GM12878 (cell line): ENCODE measurements around the gene MTM1. TPM values are rescaled to one million over a fixed set of nuclear protein-coding genes. Genes with fewer than 3 reads are reported as not detected.

ENCODE experiments used
- ASH2L ChIP-seq: fragments of 300-600, 200-600 bp; sonication (generic); IDR thresholded peaks from 2 replicates; pipeline ENCODE4 v1.6.1; 2017; ENCODE audit warnings: low read depth, mild to moderate bottlenecking, borderline replicate concordance
- CBX3 ChIP-seq: fragments of 200-600 bp; sonication (generic); IDR thresholded peaks from 2 replicates; pipeline ENCODE4 v1.6.1; 2016; ENCODE audit warnings: low read depth, borderline replicate concordance
- EP300 ChIP-seq, 2 experiments: fragments of 150-350 bp in 1 of 2; IDR thresholded peaks; 2 replicates each; pipeline ENCODE4 v1.6.1; 2011 to 2012; ENCODE audit warnings: low read depth in 2 of 2, low read length in 2 of 2, borderline replicate concordance in 1 of 2, improper control_type of control experiment in 1 of 2, inconsistent platforms in 1 of 2; ENCODE audit not compliant: control insufficient read depth in 1 of 2
- GATAD2B ChIP-seq: fragments of 450-650 bp; conservative IDR thresholded peaks from 2 replicates; pipeline ENCODE4 v1.6.1; 2017; ENCODE audit warnings: low read depth, mild to moderate bottlenecking, moderate library complexity
- MXI1 ChIP-seq: fragments of 150-350 bp; IDR thresholded peaks from 2 replicates; pipeline ENCODE4 v1.6.1; 2011; ENCODE audit warnings: low read depth, mild to moderate bottlenecking, inconsistent platforms, low read length, improper control_type of control experiment
- SP1 ChIP-seq: IDR thresholded peaks from one replicate; pipeline ENCODE4 v1.6.1; 2011; ENCODE audit warnings: low read depth, low read length
- SPI1 ChIP-seq: IDR thresholded peaks from 2 replicates; pipeline ENCODE4 v1.6.1; 2011; ENCODE audit warnings: low read depth, mild to moderate bottlenecking, low read length, moderate library complexity, borderline replicate concordance; ENCODE audit not compliant: insufficient read depth
- polyA plus RNA-seq, 11 experiments: library from polyadenylated mRNA; depleted of rRNA in 4 of 11; unstranded in 6 of 11; stranded (reverse) in 5 of 11; fragments of >200 nt; fragmentation: Nextera tagmentation in 4 of 11; fragmentation: Illumina TruSeq in 1 of 11; extraction: Ambion mirVana in 4 of 11; extraction: Trizol in 1 of 11; gene quantifications; 1 replicate in 1 of 11; 2 replicates in 10 of 11; pipeline versions ENCODE4 v1.2.1 to v1.2.3, GENCODE V29; 2011 to 2016; ENCODE audit warnings: inconsistent platforms in 2 of 11, missing spikeins in 2 of 11, low read depth in 1 of 11
- total RNA-seq, 4 experiments: library from RNA; depleted of rRNA in 3 of 4; stranded (reverse); fragments of >200 nt in 3 of 4; fragmentation: Illumina TruSeq in 1 of 4; extraction: Trizol in 1 of 4; gene quantifications; 2 replicates each; pipeline versions ENCODE4 v1.2.1 to v1.2.3, GENCODE V29; 2013 to 2021
- TF ChIP-seq, protein P1 (sequence below): fragments of 450-650 bp; IDR thresholded peaks from 2 replicates; pipeline ENCODE4 v1.6.1; 2016; ENCODE audit warnings: mild to moderate bottlenecking, moderate library complexity, borderline replicate concordance
- TF ChIP-seq, protein P2 (sequence below): fragments of 450-650 bp; IDR thresholded peaks from 2 replicates; pipeline ENCODE4 v1.6.1; 2017; ENCODE audit warnings: mild to moderate bottlenecking, moderate library complexity
- TF ChIP-seq, protein P3 (sequence below): fragments of 450-650 bp; IDR thresholded peaks from 2 replicates; pipeline ENCODE4 v1.6.1; 2014; ENCODE audit warnings: mild to moderate bottlenecking

The MTM1 gene
- total and polyA plus RNA-seq, 10 of the 15 experiments (the other 5 are each of a cell fraction or from before 2014, with no cell fraction given): 3.9 to 13.3 (median 8.4) TPM

DNA sequence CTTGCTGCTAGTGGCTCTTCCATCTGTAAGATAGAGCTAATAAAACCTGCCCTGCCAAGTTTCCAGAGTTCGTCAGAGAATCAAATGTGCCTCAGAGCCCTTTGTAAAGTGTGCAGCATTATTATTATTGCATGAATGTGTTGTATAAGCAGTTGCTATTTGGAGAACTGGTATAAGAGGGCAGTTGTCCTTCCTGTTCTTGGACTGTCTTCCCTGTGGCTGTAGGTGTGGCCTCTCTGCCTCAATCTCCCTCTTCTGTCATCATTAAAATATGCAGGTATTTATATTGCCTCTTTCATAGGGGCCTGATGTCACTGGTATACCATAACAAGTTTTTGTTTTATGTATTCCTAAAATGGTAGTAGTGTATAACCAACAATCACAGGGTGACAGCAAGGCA is 3.8 kb downstream of the MTM1 start (continued):
- TF ChIP-seq, protein P1, sequence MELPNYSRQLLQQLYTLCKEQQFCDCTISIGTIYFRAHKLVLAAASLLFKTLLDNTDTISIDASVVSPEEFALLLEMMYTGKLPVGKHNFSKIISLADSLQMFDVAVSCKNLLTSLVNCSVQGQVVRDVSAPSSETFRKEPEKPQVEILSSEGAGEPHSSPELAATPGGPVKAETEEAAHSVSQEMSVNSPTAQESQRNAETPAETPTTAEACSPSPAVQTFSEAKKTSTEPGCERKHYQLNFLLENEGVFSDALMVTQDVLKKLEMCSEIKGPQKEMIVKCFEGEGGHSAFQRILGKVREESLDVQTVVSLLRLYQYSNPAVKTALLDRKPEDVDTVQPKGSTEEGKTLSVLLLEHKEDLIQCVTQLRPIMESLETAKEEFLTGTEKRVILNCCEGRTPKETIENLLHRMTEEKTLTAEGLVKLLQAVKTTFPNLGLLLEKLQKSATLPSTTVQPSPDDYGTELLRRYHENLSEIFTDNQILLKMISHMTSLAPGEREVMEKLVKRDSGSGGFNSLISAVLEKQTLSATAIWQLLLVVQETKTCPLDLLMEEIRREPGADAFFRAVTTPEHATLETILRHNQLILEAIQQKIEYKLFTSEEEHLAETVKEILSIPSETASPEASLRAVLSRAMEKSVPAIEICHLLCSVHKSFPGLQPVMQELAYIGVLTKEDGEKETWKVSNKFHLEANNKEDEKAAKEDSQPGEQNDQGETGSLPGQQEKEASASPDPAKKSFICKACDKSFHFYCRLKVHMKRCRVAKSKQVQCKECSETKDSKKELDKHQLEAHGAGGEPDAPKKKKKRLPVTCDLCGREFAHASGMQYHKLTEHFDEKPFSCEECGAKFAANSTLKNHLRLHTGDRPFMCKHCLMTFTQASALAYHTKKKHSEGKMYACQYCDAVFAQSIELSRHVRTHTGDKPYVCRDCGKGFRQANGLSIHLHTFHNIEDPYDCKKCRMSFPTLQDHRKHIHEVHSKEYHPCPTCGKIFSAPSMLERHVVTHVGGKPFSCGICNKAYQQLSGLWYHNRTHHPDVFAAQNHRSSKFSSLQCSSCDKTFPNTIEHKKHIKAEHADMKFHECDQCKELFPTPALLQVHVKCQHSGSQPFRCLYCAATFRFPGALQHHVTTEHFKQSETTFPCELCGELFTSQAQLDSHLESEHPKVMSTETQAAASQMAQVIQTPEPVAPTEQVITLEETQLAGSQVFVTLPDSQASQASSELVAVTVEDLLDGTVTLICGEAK: no peak
- no peak for TF ChIP-seq GATAD2B
- TF ChIP-seq SP1: no peak
- TF ChIP-seq ASH2L: no peak
- TF ChIP-seq, protein P2, sequence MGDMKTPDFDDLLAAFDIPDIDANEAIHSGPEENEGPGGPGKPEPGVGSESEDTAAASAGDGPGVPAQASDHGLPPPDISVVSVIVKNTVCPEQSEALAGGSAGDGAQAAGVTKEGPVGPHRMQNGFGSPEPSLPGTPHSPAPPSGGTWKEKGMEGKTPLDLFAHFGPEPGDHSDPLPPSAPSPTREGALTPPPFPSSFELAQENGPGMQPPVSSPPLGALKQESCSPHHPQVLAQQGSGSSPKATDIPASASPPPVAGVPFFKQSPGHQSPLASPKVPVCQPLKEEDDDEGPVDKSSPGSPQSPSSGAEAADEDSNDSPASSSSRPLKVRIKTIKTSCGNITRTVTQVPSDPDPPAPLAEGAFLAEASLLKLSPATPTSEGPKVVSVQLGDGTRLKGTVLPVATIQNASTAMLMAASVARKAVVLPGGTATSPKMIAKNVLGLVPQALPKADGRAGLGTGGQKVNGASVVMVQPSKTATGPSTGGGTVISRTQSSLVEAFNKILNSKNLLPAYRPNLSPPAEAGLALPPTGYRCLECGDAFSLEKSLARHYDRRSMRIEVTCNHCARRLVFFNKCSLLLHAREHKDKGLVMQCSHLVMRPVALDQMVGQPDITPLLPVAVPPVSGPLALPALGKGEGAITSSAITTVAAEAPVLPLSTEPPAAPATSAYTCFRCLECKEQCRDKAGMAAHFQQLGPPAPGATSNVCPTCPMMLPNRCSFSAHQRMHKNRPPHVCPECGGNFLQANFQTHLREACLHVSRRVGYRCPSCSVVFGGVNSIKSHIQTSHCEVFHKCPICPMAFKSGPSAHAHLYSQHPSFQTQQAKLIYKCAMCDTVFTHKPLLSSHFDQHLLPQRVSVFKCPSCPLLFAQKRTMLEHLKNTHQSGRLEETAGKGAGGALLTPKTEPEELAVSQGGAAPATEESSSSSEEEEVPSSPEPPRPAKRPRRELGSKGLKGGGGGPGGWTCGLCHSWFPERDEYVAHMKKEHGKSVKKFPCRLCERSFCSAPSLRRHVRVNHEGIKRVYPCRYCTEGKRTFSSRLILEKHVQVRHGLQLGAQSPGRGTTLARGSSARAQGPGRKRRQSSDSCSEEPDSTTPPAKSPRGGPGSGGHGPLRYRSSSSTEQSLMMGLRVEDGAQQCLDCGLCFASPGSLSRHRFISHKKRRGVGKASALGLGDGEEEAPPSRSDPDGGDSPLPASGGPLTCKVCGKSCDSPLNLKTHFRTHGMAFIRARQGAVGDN: no peak
- no peak for TF ChIP-seq SPI1
- no peak for TF ChIP-seq EP300 (IDR thresholded peaks at IDR 0.05; ENCODE audit: borderline replicate concordance in 1 of 2, control insufficient read depth in 1 of 2, low read depth in 2 of 2, low read length in 2 of 2)
- no peak for TF ChIP-seq CBX3
- TF ChIP-seq MXI1: no peak
- TF ChIP-seq, protein P3, sequence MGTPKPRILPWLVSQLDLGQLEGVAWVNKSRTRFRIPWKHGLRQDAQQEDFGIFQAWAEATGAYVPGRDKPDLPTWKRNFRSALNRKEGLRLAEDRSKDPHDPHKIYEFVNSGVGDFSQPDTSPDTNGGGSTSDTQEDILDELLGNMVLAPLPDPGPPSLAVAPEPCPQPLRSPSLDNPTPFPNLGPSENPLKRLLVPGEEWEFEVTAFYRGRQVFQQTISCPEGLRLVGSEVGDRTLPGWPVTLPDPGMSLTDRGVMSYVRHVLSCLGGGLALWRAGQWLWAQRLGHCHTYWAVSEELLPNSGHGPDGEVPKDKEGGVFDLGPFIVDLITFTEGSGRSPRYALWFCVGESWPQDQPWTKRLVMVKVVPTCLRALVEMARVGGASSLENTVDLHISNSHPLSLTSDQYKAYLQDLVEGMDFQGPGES: no peak
